GM12872 (cell line): Measurements from ENCODE around the gene RNF175.

ENCODE experiments used
- CTCF ChIP-seq: IDR thresholded peaks from 3 replicates; pipeline ENCODE4 v1.5.1; 2011; ENCODE audit warnings: low read depth, mild to moderate bottlenecking, low read length, moderate library complexity; ENCODE audit not compliant: insufficient read depth

The RNF175 gene

GRCh38 chr4:153773236-153773690 is 13.4 kb upstream of the RNF175 start:
- no peak for TF ChIP-seq CTCF

DNA sequence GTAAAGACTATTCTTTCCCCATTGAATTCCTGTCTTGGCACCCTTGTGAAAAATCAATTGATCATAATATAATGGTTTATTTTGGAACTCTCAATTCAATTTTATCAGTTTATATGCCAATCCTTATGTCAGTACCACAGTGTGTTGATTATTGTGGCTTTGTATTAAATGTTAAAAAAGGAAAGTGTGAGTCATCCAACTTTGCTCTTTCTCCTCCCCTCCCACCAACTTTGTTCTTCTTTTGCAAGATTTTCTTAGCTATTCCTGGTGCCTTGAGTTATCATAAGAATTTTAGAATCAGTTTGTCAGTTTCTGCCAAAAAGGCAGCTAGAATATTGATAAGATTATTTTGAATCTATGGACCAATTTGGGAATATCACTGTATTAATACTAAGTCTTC is 11.2 kb upstream of the RNF175 start:
- no peak for TF ChIP-seq CTCF

DNA sequence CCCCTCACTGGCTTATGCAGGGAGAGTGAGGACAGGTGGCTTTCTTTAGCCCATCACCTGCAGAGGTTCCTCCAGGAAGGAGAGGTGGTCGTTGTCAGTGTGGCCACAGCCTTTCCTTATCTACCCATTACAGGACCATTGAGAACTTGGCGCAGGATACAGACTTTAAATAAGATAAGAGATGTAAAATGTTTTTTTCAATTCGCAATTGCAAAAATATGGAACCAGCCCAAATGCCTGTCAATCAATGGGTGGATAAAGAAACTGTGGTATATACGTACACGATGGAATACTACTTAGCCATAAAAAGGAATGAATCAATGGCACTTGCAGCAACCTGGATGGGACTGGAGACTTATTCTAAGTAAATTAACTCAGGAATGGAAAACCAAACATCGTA is 6.9 kb upstream of the RNF175 start:
- TF ChIP-seq CTCF = no peak

- TF ChIP-seq CTCF = no peak
Observed at GRCh38 chr4:153765894-153766293, 6.1 kb upstream of the RNF175 start.

DNA sequence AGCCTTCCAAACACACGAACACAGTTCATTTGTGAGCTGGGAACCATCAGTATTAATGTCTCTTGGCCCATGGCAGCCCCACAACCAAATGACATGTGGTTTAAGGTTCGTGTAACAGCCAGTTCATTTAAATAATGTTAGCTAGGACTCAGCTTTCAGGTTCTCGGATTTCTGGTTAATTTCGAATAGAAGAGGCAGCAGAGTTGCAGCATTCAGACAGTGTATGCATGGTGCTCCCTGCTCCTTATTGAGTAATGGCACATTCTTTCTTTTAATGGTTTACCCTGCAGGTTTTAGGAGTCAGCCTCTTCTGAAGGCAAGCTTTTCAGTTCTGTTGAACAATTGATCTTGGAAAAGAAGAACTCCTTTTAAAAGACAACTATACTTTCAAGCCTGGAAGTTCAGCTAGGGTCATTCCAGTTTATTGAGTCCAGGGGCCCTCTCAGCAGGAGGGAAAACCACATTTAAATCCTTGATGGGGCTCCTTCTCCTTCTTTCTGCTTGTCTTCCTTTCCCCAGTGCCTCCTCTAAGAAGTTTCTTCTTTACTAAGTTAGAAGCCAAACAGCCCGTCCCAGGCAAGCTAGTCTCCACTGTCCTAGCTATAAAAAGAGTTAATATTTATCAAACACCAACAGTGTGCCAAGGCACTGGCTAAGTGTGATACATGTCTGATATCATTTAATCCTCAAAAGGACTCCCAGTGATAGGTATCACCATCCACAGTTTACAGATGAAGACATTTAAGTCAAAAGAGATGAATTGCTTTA is 5.0 kb upstream of the RNF175 start:
- no peak for TF ChIP-seq CTCF

- peak; percentile 26; the same call in 2 of the 3 replicates for TF ChIP-seq CTCF
Observed at GRCh38 chr4:153763404-153763803, 3.6 kb upstream of the RNF175 start.

DNA sequence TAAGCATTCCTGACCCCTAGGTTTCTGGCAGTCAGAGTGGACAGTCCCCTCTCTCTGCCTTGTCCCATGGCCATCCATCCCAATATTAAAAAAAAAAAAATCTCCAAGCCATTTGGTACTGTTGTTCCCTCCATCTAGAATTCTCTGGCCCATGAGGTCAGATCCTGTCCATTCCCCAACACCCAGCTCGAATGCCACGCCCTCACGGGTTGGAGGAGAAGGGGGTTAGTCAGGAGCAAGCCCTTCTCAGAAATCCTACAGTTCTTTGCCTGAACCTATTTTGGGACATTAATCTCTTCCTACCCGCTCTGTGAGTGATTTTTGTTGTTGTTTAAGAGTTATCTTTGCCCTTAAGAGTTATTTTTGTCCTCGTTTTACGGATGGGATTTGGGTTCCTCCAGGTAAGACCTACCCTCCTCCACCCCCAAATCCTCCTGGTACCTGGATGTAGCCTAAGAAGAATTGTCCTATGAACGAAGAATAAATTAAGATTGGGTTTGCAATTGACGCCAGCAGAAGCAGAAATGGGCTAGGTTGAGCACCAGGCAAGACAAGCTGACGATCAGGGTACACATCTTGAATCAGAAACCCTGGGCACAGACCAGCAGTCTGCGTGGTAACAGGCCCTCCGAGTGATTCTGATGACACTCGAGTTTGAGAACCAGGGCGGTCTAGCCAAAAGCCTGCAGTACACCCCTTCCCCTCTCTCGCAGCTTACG is 977 bp downstream of the RNF175 start:
- no peak for TF ChIP-seq CTCF
